Measurements from ENCODE around the gene PDCD4.

DNA sequence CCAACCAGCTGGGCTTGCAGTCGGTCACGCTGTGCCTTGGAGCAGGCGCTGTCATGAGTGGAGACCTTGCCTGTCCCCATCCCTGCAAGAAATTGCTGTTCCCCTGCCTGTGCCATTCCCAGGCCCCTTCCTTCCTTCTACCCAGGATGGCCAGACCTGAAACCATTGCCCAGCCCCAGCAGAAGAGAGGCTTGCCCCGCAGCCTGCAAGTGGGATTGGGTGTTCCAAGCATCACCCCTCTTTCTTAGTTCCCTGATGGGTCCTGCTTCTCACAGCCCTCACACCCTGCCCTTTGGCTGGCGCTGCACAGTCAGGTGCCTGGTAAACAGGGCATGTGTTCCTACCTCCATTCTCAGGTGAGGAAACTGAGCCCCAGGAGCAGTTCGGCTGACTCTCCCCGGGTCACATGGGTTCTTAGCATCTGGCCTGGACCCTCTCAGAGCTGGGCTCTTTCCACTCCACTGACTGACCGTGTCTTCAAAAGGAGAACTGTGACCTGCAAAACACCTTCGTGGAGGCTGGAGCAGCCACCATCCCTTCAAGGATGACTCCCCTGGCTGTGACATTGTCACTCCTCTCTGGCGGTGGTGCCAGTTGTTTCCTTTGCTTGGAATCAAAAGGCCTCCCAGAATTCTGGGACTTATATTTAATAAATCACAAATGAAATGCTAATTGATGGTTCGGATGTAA, 41.9 kb upstream of the PDCD4 start:
- TF ChIP-seq, protein P1, sequence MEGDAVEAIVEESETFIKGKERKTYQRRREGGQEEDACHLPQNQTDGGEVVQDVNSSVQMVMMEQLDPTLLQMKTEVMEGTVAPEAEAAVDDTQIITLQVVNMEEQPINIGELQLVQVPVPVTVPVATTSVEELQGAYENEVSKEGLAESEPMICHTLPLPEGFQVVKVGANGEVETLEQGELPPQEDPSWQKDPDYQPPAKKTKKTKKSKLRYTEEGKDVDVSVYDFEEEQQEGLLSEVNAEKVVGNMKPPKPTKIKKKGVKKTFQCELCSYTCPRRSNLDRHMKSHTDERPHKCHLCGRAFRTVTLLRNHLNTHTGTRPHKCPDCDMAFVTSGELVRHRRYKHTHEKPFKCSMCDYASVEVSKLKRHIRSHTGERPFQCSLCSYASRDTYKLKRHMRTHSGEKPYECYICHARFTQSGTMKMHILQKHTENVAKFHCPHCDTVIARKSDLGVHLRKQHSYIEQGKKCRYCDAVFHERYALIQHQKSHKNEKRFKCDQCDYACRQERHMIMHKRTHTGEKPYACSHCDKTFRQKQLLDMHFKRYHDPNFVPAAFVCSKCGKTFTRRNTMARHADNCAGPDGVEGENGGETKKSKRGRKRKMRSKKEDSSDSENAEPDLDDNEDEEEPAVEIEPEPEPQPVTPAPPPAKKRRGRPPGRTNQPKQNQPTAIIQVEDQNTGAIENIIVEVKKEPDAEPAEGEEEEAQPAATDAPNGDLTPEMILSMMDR (IDR thresholded peaks at IDR 0.05; ENCODE audit: extremely low read depth in 1 of 2, insufficient read depth in 1 of 2, low read depth in 1 of 2, low read length in 2 of 2), result no peak
- no peak for TF ChIP-seq POLR2A (IDR thresholded peaks at IDR 0.05; ENCODE audit: low read depth, low read length)
- no peak for TF ChIP-seq MYC (IDR thresholded peaks at IDR 0.05; ENCODE audit: low read depth, low read length)

Measured in endothelial cell of umbilical vein (primary cell).